ENCODE measurements around the gene CETP.

- TF ChIP-seq POLR2A (IDR thresholded peaks at IDR 0.05) (no peak), POLR2AphosphoS5 (IDR thresholded peaks at IDR 0.05) (no peak)
- TF ChIP-seq, protein P1, sequence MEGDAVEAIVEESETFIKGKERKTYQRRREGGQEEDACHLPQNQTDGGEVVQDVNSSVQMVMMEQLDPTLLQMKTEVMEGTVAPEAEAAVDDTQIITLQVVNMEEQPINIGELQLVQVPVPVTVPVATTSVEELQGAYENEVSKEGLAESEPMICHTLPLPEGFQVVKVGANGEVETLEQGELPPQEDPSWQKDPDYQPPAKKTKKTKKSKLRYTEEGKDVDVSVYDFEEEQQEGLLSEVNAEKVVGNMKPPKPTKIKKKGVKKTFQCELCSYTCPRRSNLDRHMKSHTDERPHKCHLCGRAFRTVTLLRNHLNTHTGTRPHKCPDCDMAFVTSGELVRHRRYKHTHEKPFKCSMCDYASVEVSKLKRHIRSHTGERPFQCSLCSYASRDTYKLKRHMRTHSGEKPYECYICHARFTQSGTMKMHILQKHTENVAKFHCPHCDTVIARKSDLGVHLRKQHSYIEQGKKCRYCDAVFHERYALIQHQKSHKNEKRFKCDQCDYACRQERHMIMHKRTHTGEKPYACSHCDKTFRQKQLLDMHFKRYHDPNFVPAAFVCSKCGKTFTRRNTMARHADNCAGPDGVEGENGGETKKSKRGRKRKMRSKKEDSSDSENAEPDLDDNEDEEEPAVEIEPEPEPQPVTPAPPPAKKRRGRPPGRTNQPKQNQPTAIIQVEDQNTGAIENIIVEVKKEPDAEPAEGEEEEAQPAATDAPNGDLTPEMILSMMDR (IDR thresholded peaks at IDR 0.05), result no peak
Measured at GRCh38 chr16:56939801-56940200, 21.9 kb upstream of the CETP start.
